Motor neuron (in vitro differentiated cells): Measurements from ENCODE around the gene MAD1L1. TPM values are rescaled to one million over a fixed set of nuclear protein-coding genes. Genes with fewer than 3 reads are reported as not detected.

Experiments
- ATAC-seq, 8 experiments: fragments of 200-7000 bp; cut with Tn5 transposase; replicated peaks in 6 of 8; 2 replicates each; pipeline ENCODE4 v1.8.0; 2021; ENCODE audit warnings: mild to moderate bottlenecking in 8 of 8, moderate library complexity in 8 of 8
- H3K27ac ChIP-seq, 2 donors: fragments of 250-450 bp; sonication (Bioruptor Pico); 2 replicates each; pipeline ENCODE4 v1.9.0; 2021; ENCODE audit warnings: antibody characterized with exemption in 2 of 2, mild to moderate bottlenecking in 2 of 2, moderate library complexity in 1 of 2
- H3K4me1 ChIP-seq, 2 donors: fragments of 250-450 bp; sonication (Bioruptor Pico); replicated peaks in 1 of 2; 2 replicates each; pipeline ENCODE4 v1.6.1; 2021; ENCODE audit warnings: antibody characterized with exemption in 2 of 2, mild to moderate bottlenecking in 2 of 2, moderate library complexity in 1 of 2
- H3K4me3 ChIP-seq, 5 donors: fragments of 250-450 bp; sonication (Bioruptor Pico); 2 replicates each; pipeline ENCODE4 v1.9.0; 2021; ENCODE audit warnings: antibody characterized with exemption in 5 of 5, mild to moderate bottlenecking in 5 of 5, moderate library complexity in 4 of 5
- WGBS, 10 experiments: fragments of 450-650 bp; shearing (Covaris generic); methylation state at CpG; one replicate each; pipeline ENCODE4 v1.0.0; 2022; 5-methylcytosine and 5-hydroxymethylcytosine counted together
- in situ Hi-C, 9 experiments: fragments of 400-800 bp; cut with MboI; loops; one replicate each; pipeline ENCODE4 v1.15.0; 2021; ENCODE audit warnings: low sequenced_read_pairs in 9 of 9, low pct_unique_long_range_greater_than_20kb in 2 of 9; ENCODE audit not compliant: unreplicated experiment in 9 of 9
- total RNA-seq, 8 experiments: library from RNA; unstranded; fragments of 300-600 nt; gene quantifications; 2 replicates each; pipeline versions ENCODE4 v1.2.3 to v1.2.4, GENCODE V29; 2022

The MAD1L1 gene
- total RNA-seq, 8 experiments from 2014 or later = 24.0 to 68.8 (median 32.4) TPM

DNA sequence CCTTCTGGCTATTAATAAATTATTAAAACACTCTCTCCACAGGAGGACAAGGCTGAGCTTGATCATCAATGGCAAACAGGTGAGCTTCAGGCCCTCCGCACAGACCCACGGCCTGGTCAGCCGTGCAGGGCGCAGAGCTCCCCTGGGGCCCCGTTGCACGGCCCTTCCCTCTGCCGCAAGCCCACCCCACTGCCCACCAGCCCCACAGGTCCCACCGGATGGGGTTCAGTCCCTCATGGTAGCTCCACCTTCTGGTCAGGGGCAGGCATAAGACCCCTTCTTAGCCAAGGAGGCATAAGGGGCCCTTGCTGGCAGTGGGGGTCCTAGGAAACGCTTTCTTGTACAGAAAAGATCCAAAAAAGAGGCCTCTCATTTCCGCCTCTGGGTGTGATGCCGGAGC is 84.6 kb downstream of the MAD1L1 start:
- no peak for ATAC-seq
- in situ Hi-C loops = no loop called here
- Histone ChIP-seq H3K27ac (no peak overlapping the region), H3K4me1 (peaks cover 15 to 19% of the 10 kb centered on the region in 2 donors), H3K4me3 (no peak overlapping the region)
- 80 to 96% (median 83%) methylated on average over 2 to 4 of the region's 11 CpGs; no CpG with 5 or more reads in 7 of the 10 experiments for WGBS, 10 experiments

DNA sequence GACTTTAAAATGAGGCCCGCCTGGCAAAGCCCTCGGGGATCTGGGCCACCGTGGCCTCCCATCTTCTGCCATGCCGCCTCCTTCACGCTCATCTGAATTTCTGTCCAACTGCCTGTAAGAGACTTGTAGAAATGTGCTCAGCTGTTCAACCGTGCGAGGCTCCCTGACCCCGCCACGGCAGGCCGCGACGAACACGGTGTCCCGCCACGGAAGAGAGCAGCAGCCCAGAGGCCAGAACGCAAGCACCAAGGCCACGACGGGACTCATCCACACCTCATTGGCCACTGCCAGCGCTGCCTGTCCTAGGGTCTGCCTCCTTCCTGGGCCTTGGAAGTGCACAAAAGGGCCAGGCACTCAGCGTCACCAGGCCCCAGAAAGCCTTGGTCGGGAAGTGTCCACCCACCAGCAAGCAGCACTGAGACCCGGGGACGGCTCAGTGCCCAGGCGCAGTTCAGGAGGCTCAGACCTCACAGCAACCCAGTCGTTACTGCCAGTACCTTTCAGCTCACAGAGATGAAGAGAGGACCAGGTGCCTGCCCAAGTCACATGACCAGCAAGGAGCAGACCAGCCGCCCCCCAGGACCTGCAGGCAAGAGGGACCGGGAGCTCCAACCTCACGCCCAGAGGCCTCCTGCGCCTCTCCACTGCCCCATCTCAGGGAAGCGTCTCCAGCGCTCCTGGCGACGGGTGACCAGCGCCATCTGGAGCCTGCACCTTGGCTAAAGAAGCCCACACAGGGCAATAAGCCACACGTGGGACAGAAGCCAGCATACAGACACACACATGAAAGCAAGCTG is 85.9 kb downstream of the MAD1L1 start:
- no peak for ATAC-seq
- no peak overlapping the region for H3K27ac ChIP-seq
- peaks cover 15 to 23% of the 10 kb centered on the region in 2 donors for H3K4me1 ChIP-seq
- no peak overlapping the region for H3K4me3 ChIP-seq
- in situ Hi-C loops = no loop called here
- WGBS, 10 experiments = 86 to 100% (median 100%) methylated on average over 1 to 16 of the region's 35 CpGs; no CpG with 5 or more reads in 5 of the 10 experiments

DNA sequence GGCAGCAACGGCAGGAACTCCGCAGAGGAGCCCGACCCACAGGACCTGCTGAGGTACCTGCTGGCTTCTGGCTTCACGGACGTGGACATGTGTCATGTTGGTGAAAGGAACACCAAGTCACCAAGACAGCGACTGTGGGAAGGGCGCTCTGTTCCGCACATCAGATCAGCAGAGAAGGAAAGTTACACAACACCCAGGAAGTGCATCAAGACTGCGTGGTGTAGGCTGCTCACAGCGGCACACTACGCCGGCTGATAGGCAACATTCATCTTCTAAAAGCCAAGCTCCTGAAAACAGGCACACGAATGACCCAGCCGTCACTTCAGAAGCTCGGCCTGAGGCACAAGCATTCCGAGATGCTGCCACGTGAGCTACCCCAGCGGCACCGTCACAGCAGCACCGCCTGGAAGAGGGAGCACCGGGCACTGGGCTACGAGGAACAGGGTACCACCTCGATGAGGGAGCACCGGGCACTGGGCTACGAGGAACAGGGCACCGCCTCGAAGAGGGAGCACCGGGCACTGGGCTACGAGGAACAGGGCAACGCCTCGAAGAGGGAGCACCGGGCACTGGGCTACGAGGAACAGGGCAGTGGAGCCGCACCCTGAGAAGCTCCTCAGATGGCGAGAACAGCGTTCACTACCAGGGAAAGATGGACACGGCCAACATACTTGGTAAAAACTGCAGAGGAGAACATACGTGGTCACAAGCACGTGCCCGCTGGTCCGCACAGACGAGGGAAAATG is 86.7 kb downstream of the MAD1L1 start:
- Histone ChIP-seq H3K4me3 (no peak overlapping the region), H3K4me1 (peaks cover 14 to 21% of the 10 kb centered on the region in 2 donors), H3K27ac (no peak overlapping the region)
- no peak for ATAC-seq
- WGBS, 10 experiments = 88 to 100% (median 95%) methylated on average over 4 to 14 of the region's 42 CpGs; no CpG with 5 or more reads in 2 of the 10 experiments
- in situ Hi-C loops = no loop called here

DNA sequence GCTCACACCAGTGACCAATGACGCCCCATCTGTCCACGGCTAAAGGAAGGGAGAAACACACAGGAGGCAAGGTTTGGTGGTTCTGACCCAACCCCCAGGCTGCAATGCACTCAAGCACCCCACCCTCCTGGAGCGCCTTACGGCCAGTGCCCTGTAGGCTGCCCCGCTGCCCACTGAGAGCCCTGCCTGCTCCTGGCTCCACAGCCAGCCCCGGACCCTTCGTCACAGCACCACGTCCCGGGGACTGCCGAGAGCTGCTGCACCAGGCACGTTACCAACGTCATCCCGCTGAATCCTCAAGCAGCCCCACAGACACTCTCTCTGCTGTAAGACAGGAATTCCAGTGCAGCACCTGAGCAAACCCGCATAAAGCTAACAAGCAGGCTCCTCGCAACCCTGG is 87.8 kb downstream of the MAD1L1 start:
- WGBS, 10 experiments = 97 to 100% (median 100%) methylated on average over 1 to 10 of the region's 15 CpGs; no CpG with 5 or more reads in 5 of the 10 experiments
- in situ Hi-C loops = no loop called here
- ATAC-seq = no peak
- Histone ChIP-seq H3K4me3 (no peak overlapping the region), H3K4me1 (peaks cover 23 to 28% of the 10 kb centered on the region in 2 donors), H3K27ac (peak overlapping the region in 1 of 2 donors; percentile 81)

DNA sequence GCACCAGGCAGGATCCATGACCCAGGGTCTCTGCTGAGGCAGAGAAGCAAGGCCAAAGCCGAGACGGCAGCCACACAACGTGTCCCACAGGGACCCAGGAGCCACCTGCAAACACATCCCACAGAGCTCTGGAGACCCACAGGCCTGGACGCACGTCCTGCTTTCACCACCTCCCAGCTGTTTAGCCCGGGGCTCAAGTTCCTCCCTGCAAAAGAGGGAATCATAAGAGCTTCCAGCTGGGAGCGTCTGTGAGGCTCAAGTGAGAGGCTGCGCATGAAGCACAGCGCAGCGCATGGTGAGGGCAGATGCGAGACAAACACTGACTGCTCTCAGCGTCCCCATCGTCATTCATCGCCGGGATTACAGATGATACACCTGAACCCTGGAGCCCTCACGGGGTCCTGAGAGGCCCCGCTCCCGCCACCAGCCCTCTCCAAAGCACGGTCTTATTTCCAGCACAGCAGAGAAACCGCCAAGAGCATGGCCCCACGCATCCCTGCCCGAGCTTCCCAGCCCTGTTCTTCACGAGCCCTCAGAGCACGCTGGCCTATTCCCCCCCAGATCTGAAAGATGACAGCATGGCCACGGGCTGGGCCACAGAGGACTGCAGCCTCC is 88.7 kb downstream of the MAD1L1 start:
- Histone ChIP-seq H3K27ac (peak overlapping the region; percentile 12 to 81), H3K4me1 (peaks cover 27 to 29% of the 10 kb centered on the region in 2 donors), H3K4me3 (no peak overlapping the region)
- in situ Hi-C loops = no loop called here
- 75 to 100% (median 91%) methylated on average over 4 to 8 of the region's 25 CpGs; no CpG with 5 or more reads in 7 of the 10 experiments for WGBS, 10 experiments
- ATAC-seq = peak in 6 of 8 experiments; percentile 52 to 85 (median 75)

DNA sequence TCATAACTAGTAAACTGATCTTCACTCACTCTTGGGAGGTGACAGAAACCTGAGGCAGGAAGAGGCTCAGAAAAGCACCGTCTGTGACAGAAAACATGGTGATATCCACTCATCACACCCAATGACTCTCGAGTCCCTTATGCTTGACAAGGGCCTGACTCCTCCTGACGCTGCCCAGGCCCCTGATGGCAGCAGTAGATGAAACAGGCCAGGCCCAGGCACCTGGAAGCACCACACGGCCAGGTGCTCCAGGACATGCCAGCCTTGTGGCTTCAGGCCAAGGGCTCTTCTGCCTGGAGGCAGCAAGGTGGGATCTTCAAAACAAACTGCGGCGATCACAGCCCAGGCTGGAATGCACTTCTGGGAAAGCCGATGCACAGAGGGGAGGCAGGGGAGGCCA is 89.3 kb downstream of the MAD1L1 start:
- WGBS, 10 experiments = 60 to 95% (median 87%) methylated on average over 1 to 7 of the region's 7 CpGs; no CpG with 5 or more reads in 7 of the 10 experiments
- Histone ChIP-seq H3K4me3 (no peak overlapping the region), H3K4me1 (peaks cover 27 to 29% of the 10 kb centered on the region in 2 donors), H3K27ac (peak overlapping the region in 1 of 2 donors; percentile 81)
- in situ Hi-C loops = no loop called here
- ATAC-seq = no peak

DNA sequence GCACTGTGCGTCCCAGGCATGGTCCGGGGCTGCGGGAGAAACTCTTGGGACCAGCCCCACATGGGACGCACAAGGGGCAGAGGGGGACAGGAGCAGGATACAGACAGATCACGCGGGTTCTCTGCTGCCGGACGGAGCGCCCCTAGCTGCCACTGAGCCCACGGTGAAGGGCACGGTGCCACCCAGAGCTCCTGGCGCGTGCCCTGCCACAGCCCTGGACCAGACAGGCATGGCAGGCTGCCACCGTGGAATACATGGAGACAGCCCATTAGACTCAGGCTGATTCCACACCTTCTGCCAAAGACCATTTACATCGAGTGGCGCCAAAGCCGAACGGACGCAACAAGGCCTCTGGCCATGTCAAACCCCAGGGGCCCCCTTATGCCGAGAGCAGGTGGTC is 90.4 kb downstream of the MAD1L1 start:
- peaks cover 27 to 32% of the 10 kb centered on the region in 2 donors for H3K4me1 ChIP-seq
- no peak overlapping the region for H3K4me3 ChIP-seq
- 100% methylated on average over 1 to 3 of the region's 20 CpGs; no CpG with 5 or more reads in 6 of the 10 experiments for WGBS, 10 experiments
- in situ Hi-C loops = no loop called here
- H3K27ac ChIP-seq = no peak overlapping the region
- ATAC-seq = no peak

DNA sequence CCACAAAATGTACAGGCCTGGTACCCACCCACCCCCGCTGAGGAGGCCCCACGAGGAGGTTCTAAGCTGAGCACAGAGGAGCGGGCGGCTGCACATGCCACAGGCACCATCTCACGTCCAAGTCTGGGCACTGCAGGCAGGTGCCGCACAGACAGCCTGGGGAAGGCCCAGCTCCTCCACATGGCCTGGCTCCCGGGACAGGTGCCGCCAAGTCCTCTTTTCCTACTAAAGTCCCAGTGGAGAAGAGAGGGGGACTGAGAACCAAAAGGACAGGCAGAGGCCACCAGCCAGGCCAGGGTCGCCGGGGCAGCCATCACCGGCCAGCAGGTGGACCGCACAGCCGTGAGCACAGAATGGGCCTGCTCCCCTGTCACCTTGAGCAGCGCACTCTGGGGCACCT is 91.1 kb downstream of the MAD1L1 start:
- in situ Hi-C loops = no loop called here
- no peak overlapping the region for H3K27ac ChIP-seq

DNA sequence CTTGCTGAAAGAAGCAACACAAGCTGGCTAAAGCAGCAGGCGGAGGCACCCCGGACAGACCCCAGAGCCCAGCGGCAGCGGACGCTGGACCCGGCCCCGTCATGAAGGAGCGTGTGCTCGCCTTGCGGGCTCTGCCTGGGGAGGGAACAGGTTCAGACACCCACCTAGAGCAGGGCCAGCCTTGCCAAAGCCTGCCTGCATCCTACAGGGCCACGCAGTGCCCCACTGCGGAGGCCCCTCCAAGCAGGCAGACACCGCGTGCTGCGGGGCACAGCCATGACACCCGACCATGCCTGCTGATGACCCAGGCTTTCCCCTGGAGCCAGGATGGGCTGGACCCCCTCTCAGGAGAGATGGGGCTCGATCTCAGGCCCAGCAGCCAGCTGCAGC is 91.7 kb downstream of the MAD1L1 start:
- no peak overlapping the region for H3K4me3 ChIP-seq
- in situ Hi-C loops = no loop called here
- peak in 6 of 8 experiments; percentile 20 to 52 (median 37) for ATAC-seq
- H3K27ac ChIP-seq = peak overlapping the region; percentile 38 to 55
- H3K4me1 ChIP-seq = peaks cover 27 to 32% of the 10 kb centered on the region in 2 donors
- WGBS, 10 experiments = 82 to 100% (median 92%) methylated on average over 1 to 8 of the region's 17 CpGs; no CpG with 5 or more reads in 7 of the 10 experiments

More for the DNA sequence above, 91.1 kb downstream of the MAD1L1 start:
- peaks cover 27 to 32% of the 10 kb centered on the region in 2 donors for H3K4me1 ChIP-seq
- peak in 1 of 8 experiments; percentile 3 for ATAC-seq
- 85 to 97% (median 95%) methylated on average over 4 to 6 of the region's 14 CpGs; no CpG with 5 or more reads in 7 of the 10 experiments for WGBS, 10 experiments
- no peak overlapping the region for H3K4me3 ChIP-seq

DNA sequence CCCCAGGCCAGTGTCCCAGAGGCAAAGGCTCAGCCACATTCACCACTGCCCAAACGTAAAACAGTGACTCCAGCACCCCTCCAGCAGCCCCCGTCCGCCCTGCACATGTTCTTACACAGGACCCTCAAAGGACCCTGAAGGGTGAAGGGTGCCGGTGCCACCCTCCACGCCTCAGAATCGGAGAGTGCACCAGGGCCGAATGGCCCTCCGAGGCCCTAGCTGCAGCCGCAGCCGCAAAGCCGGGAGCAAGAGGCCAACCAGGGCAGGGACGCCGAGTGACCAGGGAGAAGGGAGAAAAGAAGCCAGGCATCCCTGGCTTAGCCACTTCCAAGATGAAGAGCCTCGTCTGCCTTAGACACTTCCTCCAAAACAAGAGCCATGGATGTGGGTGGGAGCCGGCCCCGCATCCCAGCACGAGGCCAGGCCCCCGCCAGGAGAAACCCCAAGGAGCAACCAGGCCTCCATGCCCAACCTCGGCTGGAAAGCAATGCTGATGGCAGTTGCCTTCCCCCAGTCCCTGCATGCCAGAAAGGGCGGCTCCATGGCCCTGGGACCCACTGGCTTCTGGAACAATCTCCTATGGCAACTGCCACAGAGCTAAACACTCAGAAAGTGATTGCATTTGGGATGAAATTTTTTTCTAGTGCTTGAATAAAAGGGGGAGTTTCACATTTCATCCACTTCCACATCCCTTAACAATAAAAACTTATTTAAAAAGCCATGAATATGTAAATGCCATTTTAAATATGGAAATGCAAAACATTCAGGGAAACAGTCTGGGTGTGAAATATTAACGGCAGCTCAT is 92.3 kb downstream of the MAD1L1 start:
- ATAC-seq = peak; percentile 24 to 96 (median 58)
- WGBS, 10 experiments = 50 to 100% (median 80%) methylated on average over 1 to 8 of the region's 21 CpGs; no CpG with 5 or more reads in 3 of the 10 experiments
- no peak overlapping the region for H3K27ac ChIP-seq
- no peak overlapping the region for H3K4me3 ChIP-seq
- in situ Hi-C loops = no loop called here
- peaks cover 27 to 32% of the 10 kb centered on the region in 2 donors for H3K4me1 ChIP-seq

DNA sequence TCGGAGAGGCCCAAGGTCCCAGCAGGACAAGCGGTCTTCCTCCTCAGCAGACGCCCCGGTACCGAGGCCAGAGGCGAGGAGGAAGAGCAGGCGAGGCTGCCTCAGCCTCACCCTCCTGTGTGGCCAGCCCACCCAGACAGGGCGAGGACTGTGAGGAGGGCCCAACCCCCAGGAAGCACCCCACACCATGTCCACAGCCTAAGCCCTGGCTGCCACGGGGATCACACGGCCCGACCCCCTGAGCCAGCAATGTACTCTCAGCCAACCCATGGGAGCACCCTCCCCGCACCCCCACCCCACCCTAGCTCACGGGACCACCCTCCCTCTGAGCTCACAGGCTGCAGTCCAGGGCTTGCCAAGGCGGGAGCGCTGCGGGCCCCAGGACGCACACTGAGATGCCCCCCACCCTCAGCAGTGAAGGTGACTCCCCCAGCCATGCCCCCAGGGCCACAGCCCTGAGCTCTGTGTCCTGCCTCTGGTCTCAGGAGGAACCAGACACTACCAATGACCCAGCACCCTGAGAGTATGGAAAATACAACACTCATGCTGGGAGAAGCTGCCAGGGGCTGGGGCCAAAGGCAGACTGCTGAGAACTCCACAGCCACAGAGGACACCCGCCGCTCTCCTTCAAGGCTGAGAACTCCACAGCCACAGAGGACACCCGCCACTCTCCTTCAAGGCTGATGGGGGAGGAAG is 93.6 kb downstream of the MAD1L1 start:
- Histone ChIP-seq H3K27ac (no peak overlapping the region), H3K4me3 (no peak overlapping the region), H3K4me1 (peaks cover 29 to 38% of the 10 kb centered on the region in 2 donors)
- 76 to 100% (median 100%) methylated on average over 1 to 7 of the region's 20 CpGs; no CpG with 5 or more reads in 5 of the 10 experiments for WGBS, 10 experiments
- ATAC-seq = no peak
- in situ Hi-C loops = no loop called here
